GM12878 (cell line): ENCODE results near the gene ARAP1. TPM values are rescaled to one million over a fixed set of nuclear protein-coding genes. Genes with fewer than 3 reads are reported as not detected.

Experiments
- ATAC-seq: fragments of 200-7000 bp; cut with Tn5 transposase; 3 replicates; pipeline ENCODE4 v1.9.1; 2020; ENCODE audit warnings: mild to moderate bottlenecking, moderate library complexity
- BruUV-seq: library from RNA; stranded (reverse); fragments of 400-500 nt; replicated peaks from 2 replicates; lab custom pipeline; 2021; lab: Mats Ljungman, UMichigan
- CTCF ChIA-PET: fragments of 300-600 bp; sonication (Branson Sonifier 250); formaldehyde crosslinking; extraction: SDS; loops from one replicate; lab custom pipeline; 2021; ENCODE audit warnings: inconsistent platforms; lab: Yijun Ruan, JAX
- POLR2A ChIA-PET: fragments of 350-600 bp; formaldehyde crosslinking; extraction: SDS; loops from one replicate; lab custom pipeline; 2021; ENCODE audit warnings: inconsistent platforms; lab: Charles Lee
- RAD21 ChIA-PET: fragments of 300-600 bp; sonication (Branson Sonifier 250); formaldehyde crosslinking; loops from one replicate; lab custom pipeline; 2023; ENCODE audit warnings: antibody characterized with exemption; ENCODE audit not compliant: unreplicated experiment; lab: Charles Lee
- SMC1A ChIA-PET: fragments of 300-600 bp; sonication (Branson Sonifier 250); formaldehyde crosslinking; loops from one replicate; lab custom pipeline; 2023; ENCODE audit not compliant: unreplicated experiment, uncharacterized antibody; lab: Charles Lee
- DNase-seq: peaks from one replicate; pipeline ENCODE4 v3.0.0-alpha.2; 2011; ENCODE audit warnings: low read depth, low spot score
- FAIRE-seq: peaks from 3 replicates; lab custom pipeline; 2011; peaks lifted over from hg19 to GRCh38; lab: Jason Lieb, UNC
- H2AFZ ChIP-seq: 2 replicates; pipeline ENCODE4 v1.6.0; 2011; ENCODE audit warnings: low read depth, low read length, control low read depth; ENCODE audit not compliant: control insufficient read depth
- H3K27ac ChIP-seq: 2 replicates; pipeline ENCODE4 v1.5.1; 2011; ENCODE audit warnings: control low read depth; ENCODE audit not compliant: control insufficient read depth, insufficient read depth
- H3K27me3 ChIP-seq, 2 experiments: replicated peaks in 1 of 2; 2 replicates each; pipeline versions ENCODE4 v1.6.0 to v1.6.1; 2011; ENCODE audit warnings: low read length in 1 of 2; ENCODE audit not compliant: control insufficient read depth in 2 of 2, insufficient read depth in 2 of 2
- H3K36me3 ChIP-seq, 2 experiments: 2 replicates each; pipeline ENCODE4 v1.5.1; 2011; ENCODE audit warnings: low read length in 1 of 2; ENCODE audit not compliant: control insufficient read depth in 2 of 2, insufficient read depth in 2 of 2
- H3K4me1 ChIP-seq: 2 replicates; pipeline ENCODE4 v1.6.1; 2011; ENCODE audit warnings: mild to moderate bottlenecking, low read length, moderate library complexity, mixed read lengths; ENCODE audit not compliant: control insufficient read depth, insufficient read depth
- H3K4me2 ChIP-seq: 2 replicates; pipeline ENCODE4 v1.6.0; 2011; ENCODE audit warnings: control low read depth; ENCODE audit not compliant: control insufficient read depth, insufficient read depth
- H3K4me3 ChIP-seq: fragments of 200-600 bp; sonication (generic); 2 replicates; pipeline ENCODE4 v1.5.1; 2016
- H3K79me2 ChIP-seq: 2 replicates; pipeline ENCODE4 v1.6.0; 2011; ENCODE audit warnings: low read length; ENCODE audit not compliant: control insufficient read depth, insufficient read depth
- H3K9ac ChIP-seq: 2 replicates; pipeline ENCODE4 v1.8.0; 2011; ENCODE audit warnings: low read length, control low read depth, mixed read lengths; ENCODE audit not compliant: control insufficient read depth, insufficient read depth
- H3K9me3 ChIP-seq: replicated peaks from 3 replicates; pipeline ENCODE4 v1.5.1; 2011; ENCODE audit warnings: mild to moderate bottlenecking, low read length; ENCODE audit not compliant: control insufficient read depth, insufficient read depth
- H4K20me1 ChIP-seq: 2 replicates; pipeline ENCODE4 v1.6.0; 2011; ENCODE audit not compliant: control insufficient read depth, insufficient read depth
- CEBPZ ChIP-seq: fragments of 150-350 bp; IDR thresholded peaks from 2 replicates; pipeline ENCODE4 v1.6.1; 2016; ENCODE audit warnings: low read depth, low read length
- CHD2 ChIP-seq: IDR thresholded peaks from 2 replicates; pipeline ENCODE4 v1.6.1; 2011; ENCODE audit warnings: low read depth, low read length, improper control_type of control experiment, borderline replicate concordance
- CTCF ChIP-seq, 3 experiments: IDR thresholded peaks in 2 of 3; conservative IDR thresholded peaks in 1 of 3; 2 replicates each; pipeline ENCODE4 v1.5.1; 2011; ENCODE audit warnings: low read depth in 3 of 3, low read length in 3 of 3, mild to moderate bottlenecking in 3 of 3, control low read depth in 2 of 3, moderate library complexity in 2 of 3, inconsistent platforms in 1 of 3, mixed read lengths in 1 of 3; ENCODE audit not compliant: control insufficient read depth in 2 of 3, insufficient read depth in 1 of 3; ENCODE audit errors: extremely low read depth in 1 of 3
- GATAD2B ChIP-seq: fragments of 450-650 bp; conservative IDR thresholded peaks from 2 replicates; pipeline ENCODE4 v1.6.1; 2017; ENCODE audit warnings: low read depth, mild to moderate bottlenecking, moderate library complexity
- IKZF1 ChIP-seq: fragments of 450-650 bp; conservative IDR thresholded peaks from 2 replicates; pipeline ENCODE4 v1.6.1; 2017; ENCODE audit warnings: antibody characterized with exemption, mild to moderate bottlenecking
- KLF5 ChIP-seq: fragments of 450-650 bp; IDR thresholded peaks from 2 replicates; pipeline ENCODE4 v1.6.1; 2014; ENCODE audit warnings: mild to moderate bottlenecking; ENCODE audit not compliant: partially characterized antibody
- MXI1 ChIP-seq: fragments of 150-350 bp; IDR thresholded peaks from 2 replicates; pipeline ENCODE4 v1.6.1; 2011; ENCODE audit warnings: low read depth, mild to moderate bottlenecking, inconsistent platforms, low read length, improper control_type of control experiment
- MYB ChIP-seq: fragments of 150-350 bp; IDR thresholded peaks from 2 replicates; pipeline ENCODE4 v1.6.1; 2014; ENCODE audit warnings: mild to moderate bottlenecking, low read depth, low read length, borderline replicate concordance
- NR2C1 ChIP-seq: fragments of 450-650 bp; IDR thresholded peaks from 2 replicates; pipeline ENCODE4 v1.6.1; 2017; ENCODE audit warnings: antibody characterized with exemption, mild to moderate bottlenecking, moderate library complexity
- SREBF2 ChIP-seq: IDR thresholded peaks from 2 replicates; pipeline ENCODE4 v1.6.1; 2012; ENCODE audit warnings: mild to moderate bottlenecking, low read length
- ZBTB33 ChIP-seq: fragments of 450-650 bp; IDR thresholded peaks from 2 replicates; pipeline ENCODE4 v1.6.1; 2017; ENCODE audit warnings: mild to moderate bottlenecking
- WGBS: methylation state at CpG from one replicate; pipeline ENCODE4 v1.1.6; 2016; ENCODE audit warnings: low lambda C conversion rate; ENCODE audit not compliant: insufficient replicate concordance, insufficient coverage; ENCODE audit errors: missing lambda C conversion rate; 5-methylcytosine and 5-hydroxymethylcytosine counted together
- in situ Hi-C: fragments of 300-500 bp; cut with MboI; formaldehyde crosslinking; loops from 9 replicates; pipeline ENCODE4 v1.14.3; 2018; ENCODE audit warnings: mixed read lengths
- intact Hi-C: fragments of 100-400 bp; cut with micrococcal nuclease; formaldehyde crosslinking; loops from one replicate; pipeline ENCODE4 v1.14.2; 2022; ENCODE audit not compliant: unreplicated experiment
- polyA plus RNA-seq, 11 experiments: library from polyadenylated mRNA; depleted of rRNA in 4 of 11; unstranded in 6 of 11; stranded (reverse) in 5 of 11; fragments of >200 nt; fragmentation: Nextera tagmentation in 4 of 11; fragmentation: Illumina TruSeq in 1 of 11; extraction: Ambion mirVana in 4 of 11; extraction: Trizol in 1 of 11; gene quantifications; 1 replicate in 1 of 11; 2 replicates in 10 of 11; pipeline versions ENCODE4 v1.2.1 to v1.2.3, GENCODE V29; 2011 to 2016; ENCODE audit warnings: inconsistent platforms in 2 of 11, missing spikeins in 2 of 11, low read depth in 1 of 11
- total RNA-seq, 4 experiments: library from RNA; depleted of rRNA in 3 of 4; stranded (reverse); fragments of >200 nt in 3 of 4; fragmentation: Illumina TruSeq in 1 of 4; extraction: Trizol in 1 of 4; gene quantifications; 2 replicates each; pipeline versions ENCODE4 v1.2.1 to v1.2.3, GENCODE V29; 2013 to 2021

Gene ARAP1
- total and polyA plus RNA-seq, 10 of the 15 experiments (the other 5 are each of a cell fraction or from before 2014, with no cell fraction given), result 0.55 to 102 (median 51.0) TPM

- WGBS, result 88% methylated on average over 13 of the region's 13 CpGs
- TF ChIP-seq GATAD2B (no peak), KLF5 (no peak), CTCF (IDR thresholded peaks at IDR 0.05 in 2 of 3, conservative IDR thresholded peaks at IDR 0.05 in 1 of 3; ENCODE audit: control insufficient read depth in 2 of 3, extremely low read depth in 1 of 3, insufficient read depth in 1 of 3, low read depth in 3 of 3, low read length in 3 of 3) (0 out of 6 replicates have a peak, but pooled peaks of 1 of the 3 experiments have one; percentile 1), MYB (no peak), SREBF2 (no peak), MXI1 (no peak), CEBPZ (no peak), IKZF1 (no peak), ZBTB33 (peak; percentile 83), CHD2 (no peak), NR2C1 (no peak)
- H3K4me3 ChIP-seq, result no peak overlapping the region
- RAD21 ChIA-PET, result interaction anchor here (1.0 to 1.4 kb wide), 2 partner anchors 15 to 89 kb away, joined by 3 read pairs; no protein-coding TSS in a partner anchor
- H3K27ac ChIP-seq, result no peak overlapping the region; the same call in 1 of the 2 replicates
- peaks cover 40 to 53% of the 10 kb centered on the region in 2 experiments for H3K36me3 ChIP-seq
- H3K79me2 ChIP-seq, result no peaks in the 10 kb centered on the region
- H3K9me3 ChIP-seq, result no peaks in the 10 kb centered on the region
- H3K4me2 ChIP-seq, result no peak overlapping the region
- CTCF ChIA-PET, result interaction anchor here (1.2 to 1.7 kb wide), 3 partner anchors 20 to 112 kb away, joined by 3 to 7 read pairs (median 6); partner anchors contain the start of gene STARD10
- BruUV-seq, result no TSS peak
- no peaks in the 10 kb centered on the region for H4K20me1 ChIP-seq
- H3K4me1 ChIP-seq, result peaks cover 8% of the 10 kb centered on the region
- intact Hi-C loops, result no loop called here
- SMC1A ChIA-PET, result no interaction called here
- FAIRE-seq (no peak), DNase-seq (no peak), ATAC-seq (peak; percentile 38; the same call in 2 of the 3 replicates)
- no peak overlapping the region for H2AFZ ChIP-seq
- H3K27me3 ChIP-seq, result no peaks in the 10 kb centered on the region
- in situ Hi-C loops, result no loop called here
- POLR2A ChIA-PET, result no interaction called here
- no peak overlapping the region for H3K9ac ChIP-seq
Observed at GRCh38 chr11:72704028-72704782, 48.0 kb downstream of the ARAP1 start.
